ENCODE data around the gene FAM9B. TPM values are rescaled to one million over a fixed set of nuclear protein-coding genes. Genes with fewer than 3 reads are reported as not detected.

The FAM9B gene
- total RNA-seq, 1 experiment from 2014 or later = not detected

- no peak for DNase-seq (ENCODE audit: low spot score)
Measured at GRCh38 chrX:8980756-8981155, 53.2 kb downstream of the FAM9B start.

Other genes with a start within 250 kb of the FAM9B start
- gene FAM9A, start 232.7 kb downstream of the FAM9B start, total RNA-seq (2014; rRNA removed; shearing (Covaris generic)) = not detected in 2 replicates